Parathyroid adenoma (tissue), 2 donors: ENCODE measurements around the gene RNF114.

Experiments used
- H2AFZ ChIP-seq: fragments of 300-600 bp; sonication (generic); one replicate; pipeline ENCODE4 v1.7.0; 2017; ENCODE audit warnings: antibody characterized with exemption, mild to moderate bottlenecking
- H3K27ac ChIP-seq: fragments of 300-600 bp; sonication (generic); one replicate; pipeline ENCODE4 v1.7.0; 2017
- H3K27me3 ChIP-seq: fragments of 300-600 bp; sonication (generic); one replicate; pipeline ENCODE4 v1.7.0; 2017; ENCODE audit warnings: low read length; ENCODE audit not compliant: control insufficient read depth, insufficient read depth
- H3K36me3 ChIP-seq: fragments of 300-600 bp; sonication (generic); one replicate; pipeline ENCODE4 v1.7.0; 2017; ENCODE audit warnings: low read length; ENCODE audit not compliant: control insufficient read depth, insufficient read depth
- H3K4me1 ChIP-seq: fragments of 300-600 bp; sonication (generic); one replicate; pipeline ENCODE4 v1.7.0; 2017; ENCODE audit warnings: control low read depth
- H3K4me2 ChIP-seq: fragments of 300-600 bp; sonication (generic); one replicate; pipeline ENCODE4 v1.7.0; 2017; ENCODE audit warnings: low read length
- H3K4me3 ChIP-seq: fragments of 300-600 bp; sonication (generic); one replicate; pipeline ENCODE4 v1.7.0; 2017; ENCODE audit warnings: low read depth, low read length
- H3K79me2 ChIP-seq: fragments of 300-600 bp; sonication (generic); one replicate; pipeline ENCODE4 v1.7.0; 2017; ENCODE audit warnings: control low read depth
- H3K9ac ChIP-seq: fragments of 300-600 bp; sonication (generic); one replicate; pipeline ENCODE4 v1.7.0; 2017; ENCODE audit warnings: mild to moderate bottlenecking
- H3K9me3 ChIP-seq: fragments of 300-600 bp; sonication (generic); one replicate; pipeline ENCODE4 v1.7.0; 2017; ENCODE audit warnings: low read length; ENCODE audit not compliant: control insufficient read depth
- TF ChIP-seq, protein P1 (sequence below): fragments of 300-600 bp; sonication (generic); IDR thresholded peaks from one replicate; pipeline ENCODE4 v1.7.0; 2017; ENCODE audit warnings: antibody characterized with exemption, mild to moderate bottlenecking
- donor health status: primary hyperparathyroidism.

RNF114 gene

DNA sequence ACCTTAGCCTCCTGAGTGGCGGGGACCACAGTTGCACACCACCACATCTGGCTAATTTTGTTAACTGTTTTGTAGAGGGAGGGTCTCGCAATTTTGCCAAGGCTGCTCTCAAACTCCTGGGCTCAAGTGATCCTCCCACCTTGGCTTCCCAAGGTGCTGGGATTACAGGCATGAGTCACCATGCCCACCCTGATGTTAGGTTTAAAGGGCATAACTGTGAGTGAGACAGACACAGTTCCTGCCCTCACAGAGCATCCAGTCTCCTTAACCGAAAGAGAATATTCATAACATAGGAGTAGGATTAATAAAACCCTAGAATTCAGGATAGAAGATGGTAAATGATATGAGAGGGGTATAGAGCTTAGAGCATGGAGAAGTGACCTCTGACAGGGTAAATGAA lies 17.8 kb upstream of the RNF114 start:
- Histone ChIP-seq H3K27ac (no peak overlapping the region), H2AFZ (no peak overlapping the region), H3K4me2 (no peak overlapping the region), H3K4me3 (no peak overlapping the region), H3K9me3 (no peaks in the 10 kb centered on the region), H3K4me1 (peaks cover 18% of the 10 kb centered on the region), H3K9ac (no peak overlapping the region), H3K36me3 (no peaks in the 10 kb centered on the region), H3K79me2 (peaks cover 19% of the 10 kb centered on the region), H3K27me3 (no peaks in the 10 kb centered on the region)
- TF ChIP-seq, protein P1, sequence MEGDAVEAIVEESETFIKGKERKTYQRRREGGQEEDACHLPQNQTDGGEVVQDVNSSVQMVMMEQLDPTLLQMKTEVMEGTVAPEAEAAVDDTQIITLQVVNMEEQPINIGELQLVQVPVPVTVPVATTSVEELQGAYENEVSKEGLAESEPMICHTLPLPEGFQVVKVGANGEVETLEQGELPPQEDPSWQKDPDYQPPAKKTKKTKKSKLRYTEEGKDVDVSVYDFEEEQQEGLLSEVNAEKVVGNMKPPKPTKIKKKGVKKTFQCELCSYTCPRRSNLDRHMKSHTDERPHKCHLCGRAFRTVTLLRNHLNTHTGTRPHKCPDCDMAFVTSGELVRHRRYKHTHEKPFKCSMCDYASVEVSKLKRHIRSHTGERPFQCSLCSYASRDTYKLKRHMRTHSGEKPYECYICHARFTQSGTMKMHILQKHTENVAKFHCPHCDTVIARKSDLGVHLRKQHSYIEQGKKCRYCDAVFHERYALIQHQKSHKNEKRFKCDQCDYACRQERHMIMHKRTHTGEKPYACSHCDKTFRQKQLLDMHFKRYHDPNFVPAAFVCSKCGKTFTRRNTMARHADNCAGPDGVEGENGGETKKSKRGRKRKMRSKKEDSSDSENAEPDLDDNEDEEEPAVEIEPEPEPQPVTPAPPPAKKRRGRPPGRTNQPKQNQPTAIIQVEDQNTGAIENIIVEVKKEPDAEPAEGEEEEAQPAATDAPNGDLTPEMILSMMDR, result no peak

DNA sequence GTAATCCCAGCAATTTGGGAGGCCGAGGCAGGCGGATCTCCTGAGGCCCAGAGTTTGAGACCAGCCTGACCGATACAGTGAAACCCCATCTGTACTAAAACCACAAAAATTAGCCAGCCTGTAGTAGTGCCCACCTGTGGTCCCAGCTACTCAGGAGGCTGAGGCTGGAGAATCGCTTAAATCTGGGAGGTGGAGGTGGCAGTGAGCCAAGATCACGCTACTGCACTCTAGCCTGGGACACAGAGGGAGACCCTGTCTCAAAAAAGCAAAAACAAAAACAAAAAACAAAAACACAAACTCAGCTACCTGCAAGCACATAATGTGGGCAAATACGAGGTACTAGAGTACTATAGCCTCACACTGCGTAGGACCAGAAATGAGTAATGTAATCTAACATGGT lies 17.2 kb upstream of the RNF114 start:
- H3K27me3 ChIP-seq, result no peaks in the 10 kb centered on the region
- TF ChIP-seq, protein P1, result no peak
- H3K4me1 ChIP-seq, result peaks cover 13% of the 10 kb centered on the region
- H3K27ac ChIP-seq, result no peak overlapping the region
- H3K9me3 ChIP-seq, result no peaks in the 10 kb centered on the region
- H3K9ac ChIP-seq, result no peak overlapping the region
- H3K79me2 ChIP-seq, result peaks cover 13% of the 10 kb centered on the region
- no peak overlapping the region for H3K4me3 ChIP-seq
- H2AFZ ChIP-seq, result no peak overlapping the region
- H3K4me2 ChIP-seq, result no peak overlapping the region
- H3K36me3 ChIP-seq, result no peaks in the 10 kb centered on the region

DNA sequence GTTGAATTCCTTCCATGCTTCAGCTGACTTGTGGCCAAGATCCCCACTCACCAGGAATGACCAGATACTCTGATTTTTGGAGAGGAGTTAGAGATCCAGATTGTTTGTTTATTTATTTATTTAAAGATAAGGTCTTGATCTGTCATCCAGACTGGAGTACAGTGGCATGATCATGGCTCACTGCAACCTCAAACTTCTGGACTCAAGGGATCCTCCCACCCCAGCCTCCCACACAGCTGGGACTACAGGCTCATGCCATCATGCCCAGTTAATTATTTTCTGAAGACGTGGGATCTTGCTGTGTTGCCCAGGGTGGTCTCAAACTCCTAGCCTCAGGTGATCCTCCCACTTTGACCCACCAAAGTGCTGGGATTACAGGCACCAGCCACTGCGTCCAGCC lies 16.7 kb upstream of the RNF114 start:
- peaks cover 8% of the 10 kb centered on the region for H3K4me1 ChIP-seq
- no peaks in the 10 kb centered on the region for H3K36me3 ChIP-seq
- H2AFZ ChIP-seq, result no peak overlapping the region
- H3K9me3 ChIP-seq, result no peaks in the 10 kb centered on the region
- TF ChIP-seq, protein P1, result no peak
- peaks cover 8% of the 10 kb centered on the region for H3K79me2 ChIP-seq
- H3K9ac ChIP-seq, result no peak overlapping the region
- H3K27me3 ChIP-seq, result no peaks in the 10 kb centered on the region
- no peak overlapping the region for H3K4me3 ChIP-seq
- no peak overlapping the region for H3K27ac ChIP-seq
- H3K4me2 ChIP-seq, result no peak overlapping the region

DNA sequence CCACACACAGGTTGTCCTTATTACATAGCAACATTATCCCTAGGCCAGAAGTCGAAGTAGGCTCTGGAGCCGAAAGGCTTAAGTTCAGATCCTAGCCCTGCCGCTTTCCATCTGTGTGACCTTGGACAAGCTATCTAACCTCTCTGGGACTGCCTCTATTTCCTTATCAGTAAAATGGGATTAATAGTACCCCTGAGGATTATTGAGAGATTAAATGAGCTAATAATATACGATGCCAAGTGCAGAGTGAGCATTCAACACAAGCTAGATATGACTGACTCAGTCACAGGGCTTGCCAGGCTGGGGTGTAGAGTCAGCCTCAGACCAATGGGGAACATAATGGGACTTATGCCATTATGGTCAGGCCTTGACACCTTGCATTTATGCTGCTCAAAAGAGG lies 11.9 kb upstream of the RNF114 start:
- Histone ChIP-seq H3K9me3 (no peaks in the 10 kb centered on the region), H3K27me3 (no peaks in the 10 kb centered on the region), H3K4me3 (no peak overlapping the region), H3K4me1 (no peaks in the 10 kb centered on the region), H2AFZ (no peak overlapping the region), H3K4me2 (no peak overlapping the region), H3K79me2 (no peaks in the 10 kb centered on the region), H3K36me3 (no peaks in the 10 kb centered on the region), H3K9ac (no peak overlapping the region), H3K27ac (no peak overlapping the region)
- TF ChIP-seq, protein P1, result no peak

DNA sequence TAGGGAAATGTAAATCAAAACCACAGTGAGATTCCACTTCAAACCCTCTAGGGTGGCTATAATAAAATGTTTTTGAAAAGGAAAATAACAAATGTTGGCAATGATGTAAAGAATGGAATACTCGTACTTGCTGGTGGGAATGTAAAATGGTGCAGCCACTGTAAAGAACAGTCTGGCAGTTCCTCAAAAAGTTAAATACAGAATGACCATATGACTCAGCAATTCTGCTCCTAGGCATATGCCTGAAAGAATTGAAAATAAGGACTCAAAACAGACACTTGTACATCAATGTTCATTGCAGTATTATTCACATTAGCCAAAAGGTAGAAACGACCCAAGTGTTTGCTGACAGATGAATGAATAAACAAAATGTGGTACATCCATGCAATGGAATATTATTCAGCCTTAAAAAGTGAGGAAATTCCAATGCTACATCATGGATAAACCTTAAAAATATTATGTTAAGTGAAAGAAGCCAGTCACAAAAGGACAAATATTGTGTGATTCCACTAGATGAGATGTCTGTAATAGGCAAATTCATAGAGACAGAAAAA lies 10.2 kb upstream of the RNF114 start:
- no peak overlapping the region for H3K4me2 ChIP-seq
- H3K9ac ChIP-seq, result no peak overlapping the region
- TF ChIP-seq, protein P1, result no peak
- H3K4me3 ChIP-seq, result no peak overlapping the region
- H3K4me1 ChIP-seq, result no peaks in the 10 kb centered on the region
- no peaks in the 10 kb centered on the region for H3K9me3 ChIP-seq
- no peak overlapping the region for H3K27ac ChIP-seq
- H3K27me3 ChIP-seq, result no peaks in the 10 kb centered on the region
- H2AFZ ChIP-seq, result no peak overlapping the region
- H3K36me3 ChIP-seq, result no peaks in the 10 kb centered on the region
- H3K79me2 ChIP-seq, result no peaks in the 10 kb centered on the region
